H1 (cell line): ENCODE results near the gene CRHR1. TPM values are rescaled to one million over a fixed set of nuclear protein-coding genes. Genes with fewer than 3 reads are reported as not detected.

Source experiments
- CEBPB ChIP-seq: IDR thresholded peaks from 2 replicates; pipeline ENCODE4 v1.6.1; 2012; ENCODE audit warnings: low read depth, low read length
- EP300 ChIP-seq, 2 experiments: IDR thresholded peaks; 1 replicate in 1 of 2; 2 replicates in 1 of 2; pipeline ENCODE4 v1.6.1; 2011 to 2012; ENCODE audit warnings: low read depth in 2 of 2, low read length in 2 of 2, mild to moderate bottlenecking in 2 of 2, borderline replicate concordance in 1 of 2, inconsistent platforms in 1 of 2, moderate library complexity in 1 of 2
- GABPA ChIP-seq: IDR thresholded peaks from 2 replicates; pipeline ENCODE4 v1.6.1; 2011; ENCODE audit warnings: mild to moderate bottlenecking, low read length, moderate library complexity, borderline replicate concordance; ENCODE audit not compliant: insufficient read depth
- MAFK ChIP-seq: IDR thresholded peaks from 2 replicates; pipeline ENCODE4 v1.6.1; 2012; ENCODE audit warnings: low read depth, mild to moderate bottlenecking, improper control_type of control experiment, low read length
- SP1 ChIP-seq: IDR thresholded peaks from 2 replicates; pipeline ENCODE4 v1.6.1; 2011; ENCODE audit warnings: low read depth, low read length
- TEAD4 ChIP-seq: IDR thresholded peaks from 2 replicates; pipeline ENCODE4 v1.6.1; 2012; ENCODE audit warnings: low read depth, low read length, inconsistent platforms, mixed read lengths
- YY1 ChIP-seq: IDR thresholded peaks from 2 replicates; pipeline ENCODE4 v1.6.1; 2011; ENCODE audit warnings: low read depth, mild to moderate bottlenecking, low read length
- polyA plus RNA-seq, 7 experiments: library from polyadenylated mRNA; depleted of rRNA in 3 of 7; stranded (reverse) in 5 of 7; unstranded in 2 of 7; fragments of >200 nt in 5 of 7; fragments of 200-250 nt in 2 of 7; gene quantifications; 1 replicate in 5 of 7; 2 replicates in 1 of 7; 4 replicates in 1 of 7; pipeline versions ENCODE4 v1.2.1 to v1.2.3, GENCODE V29; 2011 to 2013; ENCODE audit warnings: missing spikeins in 2 of 7, mixed read lengths in 2 of 7
- total RNA-seq: library from RNA; stranded (reverse); fragmentation: NEBNext Ultra II Directional; extraction: Animal tissue kit (Norgen Biotek cat#: 25700); gene quantifications from 2 replicates; pipeline ENCODE4 v1.2.1, GENCODE V29; 2021
- TF ChIP-seq, protein P1 (sequence below): fragments of 300-600 bp; sonication (generic); IDR thresholded peaks from 2 replicates; pipeline ENCODE4 v1.7.1; 2012; ENCODE audit warnings: low read length, moderate library complexity, mild to moderate bottlenecking, inconsistent platforms; ENCODE audit not compliant: insufficient replicate concordance
- TF ChIP-seq, protein P2 (sequence below): IDR thresholded peaks from 2 replicates; pipeline ENCODE4 v1.6.1; 2012; ENCODE audit warnings: inconsistent platforms

CRHR1 gene
- total and polyA plus RNA-seq, 2 of the 8 experiments (the other 6 are each of a cell fraction or from before 2014, with no cell fraction given), result 0.56 to 1.7 TPM

DNA sequence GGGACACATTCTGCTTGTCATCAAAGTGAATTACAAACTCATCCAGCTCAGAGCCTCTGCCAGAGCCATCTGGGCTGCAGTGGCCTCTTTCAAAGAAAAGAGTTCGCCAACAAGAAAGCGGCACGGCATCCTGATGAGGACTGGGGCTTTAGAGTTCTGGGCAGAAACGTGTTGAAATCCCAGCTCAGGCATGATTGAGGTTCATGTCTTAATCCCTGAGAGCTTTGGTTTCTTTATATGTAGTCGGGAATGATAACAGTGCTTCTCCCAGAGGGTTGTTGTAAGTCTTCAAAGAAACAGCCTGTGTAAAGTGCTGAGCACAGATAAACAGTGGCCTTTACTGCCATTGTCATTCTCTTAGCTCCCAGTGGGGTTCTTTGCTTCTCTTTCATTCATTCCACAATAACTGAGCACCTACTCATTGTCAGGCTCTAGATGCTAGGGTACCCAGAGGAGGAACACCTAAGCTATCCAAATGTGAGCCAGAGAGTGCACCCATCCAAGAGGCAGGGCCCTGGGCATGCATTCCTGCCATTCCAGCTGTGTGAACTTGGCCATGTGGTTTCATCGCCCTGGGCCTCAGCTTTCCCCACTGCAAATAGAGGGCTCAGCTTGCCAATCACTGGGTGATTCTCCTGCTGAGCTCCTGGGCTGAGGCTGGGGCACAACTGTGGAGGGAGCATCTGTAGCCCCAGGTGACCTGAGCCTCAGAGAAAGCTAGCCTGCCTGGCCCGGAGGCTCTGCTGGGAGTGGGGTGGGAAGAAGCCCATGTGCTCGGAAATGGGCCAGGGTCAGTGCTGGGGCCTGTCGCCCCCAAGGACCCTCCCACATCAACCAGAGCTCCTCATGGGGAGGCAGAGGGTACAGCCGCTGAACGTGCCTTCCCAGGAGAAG is 38.3 kb upstream of the CRHR1 start (continued):
- TF ChIP-seq, protein P1, sequence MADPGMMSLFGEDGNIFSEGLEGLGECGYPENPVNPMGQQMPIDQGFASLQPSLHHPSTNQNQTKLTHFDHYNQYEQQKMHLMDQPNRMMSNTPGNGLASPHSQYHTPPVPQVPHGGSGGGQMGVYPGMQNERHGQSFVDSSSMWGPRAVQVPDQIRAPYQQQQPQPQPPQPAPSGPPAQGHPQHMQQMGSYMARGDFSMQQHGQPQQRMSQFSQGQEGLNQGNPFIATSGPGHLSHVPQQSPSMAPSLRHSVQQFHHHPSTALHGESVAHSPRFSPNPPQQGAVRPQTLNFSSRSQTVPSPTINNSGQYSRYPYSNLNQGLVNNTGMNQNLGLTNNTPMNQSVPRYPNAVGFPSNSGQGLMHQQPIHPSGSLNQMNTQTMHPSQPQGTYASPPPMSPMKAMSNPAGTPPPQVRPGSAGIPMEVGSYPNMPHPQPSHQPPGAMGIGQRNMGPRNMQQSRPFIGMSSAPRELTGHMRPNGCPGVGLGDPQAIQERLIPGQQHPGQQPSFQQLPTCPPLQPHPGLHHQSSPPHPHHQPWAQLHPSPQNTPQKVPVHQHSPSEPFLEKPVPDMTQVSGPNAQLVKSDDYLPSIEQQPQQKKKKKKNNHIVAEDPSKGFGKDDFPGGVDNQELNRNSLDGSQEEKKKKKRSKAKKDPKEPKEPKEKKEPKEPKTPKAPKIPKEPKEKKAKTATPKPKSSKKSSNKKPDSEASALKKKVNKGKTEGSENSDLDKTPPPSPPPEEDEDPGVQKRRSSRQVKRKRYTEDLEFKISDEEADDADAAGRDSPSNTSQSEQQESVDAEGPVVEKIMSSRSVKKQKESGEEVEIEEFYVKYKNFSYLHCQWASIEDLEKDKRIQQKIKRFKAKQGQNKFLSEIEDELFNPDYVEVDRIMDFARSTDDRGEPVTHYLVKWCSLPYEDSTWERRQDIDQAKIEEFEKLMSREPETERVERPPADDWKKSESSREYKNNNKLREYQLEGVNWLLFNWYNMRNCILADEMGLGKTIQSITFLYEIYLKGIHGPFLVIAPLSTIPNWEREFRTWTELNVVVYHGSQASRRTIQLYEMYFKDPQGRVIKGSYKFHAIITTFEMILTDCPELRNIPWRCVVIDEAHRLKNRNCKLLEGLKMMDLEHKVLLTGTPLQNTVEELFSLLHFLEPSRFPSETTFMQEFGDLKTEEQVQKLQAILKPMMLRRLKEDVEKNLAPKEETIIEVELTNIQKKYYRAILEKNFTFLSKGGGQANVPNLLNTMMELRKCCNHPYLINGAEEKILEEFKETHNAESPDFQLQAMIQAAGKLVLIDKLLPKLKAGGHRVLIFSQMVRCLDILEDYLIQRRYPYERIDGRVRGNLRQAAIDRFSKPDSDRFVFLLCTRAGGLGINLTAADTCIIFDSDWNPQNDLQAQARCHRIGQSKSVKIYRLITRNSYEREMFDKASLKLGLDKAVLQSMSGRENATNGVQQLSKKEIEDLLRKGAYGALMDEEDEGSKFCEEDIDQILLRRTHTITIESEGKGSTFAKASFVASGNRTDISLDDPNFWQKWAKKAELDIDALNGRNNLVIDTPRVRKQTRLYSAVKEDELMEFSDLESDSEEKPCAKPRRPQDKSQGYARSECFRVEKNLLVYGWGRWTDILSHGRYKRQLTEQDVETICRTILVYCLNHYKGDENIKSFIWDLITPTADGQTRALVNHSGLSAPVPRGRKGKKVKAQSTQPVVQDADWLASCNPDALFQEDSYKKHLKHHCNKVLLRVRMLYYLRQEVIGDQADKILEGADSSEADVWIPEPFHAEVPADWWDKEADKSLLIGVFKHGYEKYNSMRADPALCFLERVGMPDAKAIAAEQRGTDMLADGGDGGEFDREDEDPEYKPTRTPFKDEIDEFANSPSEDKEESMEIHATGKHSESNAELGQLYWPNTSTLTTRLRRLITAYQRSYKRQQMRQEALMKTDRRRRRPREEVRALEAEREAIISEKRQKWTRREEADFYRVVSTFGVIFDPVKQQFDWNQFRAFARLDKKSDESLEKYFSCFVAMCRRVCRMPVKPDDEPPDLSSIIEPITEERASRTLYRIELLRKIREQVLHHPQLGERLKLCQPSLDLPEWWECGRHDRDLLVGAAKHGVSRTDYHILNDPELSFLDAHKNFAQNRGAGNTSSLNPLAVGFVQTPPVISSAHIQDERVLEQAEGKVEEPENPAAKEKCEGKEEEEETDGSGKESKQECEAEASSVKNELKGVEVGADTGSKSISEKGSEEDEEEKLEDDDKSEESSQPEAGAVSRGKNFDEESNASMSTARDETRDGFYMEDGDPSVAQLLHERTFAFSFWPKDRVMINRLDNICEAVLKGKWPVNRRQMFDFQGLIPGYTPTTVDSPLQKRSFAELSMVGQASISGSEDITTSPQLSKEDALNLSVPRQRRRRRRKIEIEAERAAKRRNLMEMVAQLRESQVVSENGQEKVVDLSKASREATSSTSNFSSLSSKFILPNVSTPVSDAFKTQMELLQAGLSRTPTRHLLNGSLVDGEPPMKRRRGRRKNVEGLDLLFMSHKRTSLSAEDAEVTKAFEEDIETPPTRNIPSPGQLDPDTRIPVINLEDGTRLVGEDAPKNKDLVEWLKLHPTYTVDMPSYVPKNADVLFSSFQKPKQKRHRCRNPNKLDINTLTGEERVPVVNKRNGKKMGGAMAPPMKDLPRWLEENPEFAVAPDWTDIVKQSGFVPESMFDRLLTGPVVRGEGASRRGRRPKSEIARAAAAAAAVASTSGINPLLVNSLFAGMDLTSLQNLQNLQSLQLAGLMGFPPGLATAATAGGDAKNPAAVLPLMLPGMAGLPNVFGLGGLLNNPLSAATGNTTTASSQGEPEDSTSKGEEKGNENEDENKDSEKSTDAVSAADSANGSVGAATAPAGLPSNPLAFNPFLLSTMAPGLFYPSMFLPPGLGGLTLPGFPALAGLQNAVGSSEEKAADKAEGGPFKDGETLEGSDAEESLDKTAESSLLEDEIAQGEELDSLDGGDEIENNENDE, result no peak
- TF ChIP-seq GABPA (no peak), CEBPB (no peak), EP300 (IDR thresholded peaks at IDR 0.05; ENCODE audit: borderline replicate concordance in 1 of 2, low read depth in 2 of 2, low read length in 2 of 2) (no peak), TEAD4 (peak; percentile 86), SP1 (no peak), YY1 (no peak), MAFK (0 out of 2 replicates have a peak, but pooled peaks have one; percentile 46)
- TF ChIP-seq, protein P2, sequence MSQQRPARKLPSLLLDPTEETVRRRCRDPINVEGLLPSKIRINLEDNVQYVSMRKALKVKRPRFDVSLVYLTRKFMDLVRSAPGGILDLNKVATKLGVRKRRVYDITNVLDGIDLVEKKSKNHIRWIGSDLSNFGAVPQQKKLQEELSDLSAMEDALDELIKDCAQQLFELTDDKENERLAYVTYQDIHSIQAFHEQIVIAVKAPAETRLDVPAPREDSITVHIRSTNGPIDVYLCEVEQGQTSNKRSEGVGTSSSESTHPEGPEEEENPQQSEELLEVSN, result no peak
